Measurements from ENCODE around the gene RBAK.

- TF ChIP-seq CTCF (IDR thresholded peaks at IDR 0.05; ENCODE audit: low read depth, low read length) (no peak), POLR2A (IDR thresholded peaks at IDR 0.05; ENCODE audit: extremely low read depth, insufficient read length) (no peak)
Observed at GRCh38 chr7:5036446-5036845, 9.2 kb upstream of the RBAK start.

All from NB4 (cell line).